Stimulated activated naive CD8-positive, alpha-beta T cell treated with anti-CD3 and anti-CD28 coated beads, Interleukin-15, Interleukin-2, amounts not matched to agents 100 U/mL and 50 U/mL, for 24 hours (primary cell): Measurements from ENCODE around the gene PYGO2.
A peak's percentile ranks its signal among the peaks of the same experiment; 100 is the strongest.
"Not testable (repeated sequence)": the region's sequence is repeated elsewhere in the genome, so short reads cannot be mapped to it uniquely, and the experiment has no call there.

Experiments
- ATAC-seq: fragments of 150-1000 bp; cut with Tn5 transposase; one replicate; pipeline ENCODE4 v1.10.0; 2021
- DNase-seq: peaks from one replicate; pipeline ENCODE4 v3.0.0; 2021

The PYGO2 gene

DNA sequence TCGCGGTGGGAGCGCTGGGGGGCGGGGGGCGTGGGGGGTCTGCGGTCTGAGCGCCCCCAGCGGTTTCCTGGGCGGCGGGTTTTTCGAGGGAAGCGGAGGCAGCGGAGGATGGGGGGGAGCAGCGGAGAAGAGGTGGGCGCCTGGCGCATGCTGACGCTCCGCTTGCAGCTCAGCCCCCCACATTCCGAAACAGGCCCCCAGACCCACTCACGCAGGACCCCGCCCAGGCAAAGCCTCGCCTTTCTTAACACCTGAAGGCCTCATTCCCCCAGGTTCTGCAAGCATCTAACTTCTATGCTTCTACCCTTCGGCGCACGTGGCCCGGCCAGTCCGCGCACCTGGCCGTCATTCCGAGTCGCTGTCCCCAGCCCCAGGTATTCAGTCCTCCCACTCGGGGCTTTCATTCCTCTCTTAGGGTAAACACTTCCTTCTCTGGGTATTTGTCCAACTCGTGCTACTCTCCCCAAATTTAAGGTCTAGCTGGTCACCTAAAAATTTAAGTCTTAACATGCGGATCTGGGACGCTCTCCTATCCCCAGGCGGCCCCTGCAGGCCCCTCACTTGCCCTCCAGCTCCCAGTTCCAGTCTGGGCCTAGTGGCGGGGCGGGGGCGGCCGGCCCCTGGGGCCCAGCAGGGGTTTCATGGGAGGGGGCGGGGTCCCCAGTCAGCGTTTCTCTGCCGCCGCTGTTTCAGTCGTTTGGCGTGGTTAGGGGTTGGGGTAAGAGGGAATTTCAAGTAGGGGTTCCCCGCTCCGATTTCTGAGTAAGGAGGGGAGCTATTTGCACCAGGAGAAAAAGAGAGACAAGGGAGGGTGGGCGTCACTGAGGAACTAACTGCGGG, 38.2 kb upstream of the PYGO2 start:
- ATAC-seq, result peak; percentile 6
- peak; percentile 81 for DNase-seq

DNA sequence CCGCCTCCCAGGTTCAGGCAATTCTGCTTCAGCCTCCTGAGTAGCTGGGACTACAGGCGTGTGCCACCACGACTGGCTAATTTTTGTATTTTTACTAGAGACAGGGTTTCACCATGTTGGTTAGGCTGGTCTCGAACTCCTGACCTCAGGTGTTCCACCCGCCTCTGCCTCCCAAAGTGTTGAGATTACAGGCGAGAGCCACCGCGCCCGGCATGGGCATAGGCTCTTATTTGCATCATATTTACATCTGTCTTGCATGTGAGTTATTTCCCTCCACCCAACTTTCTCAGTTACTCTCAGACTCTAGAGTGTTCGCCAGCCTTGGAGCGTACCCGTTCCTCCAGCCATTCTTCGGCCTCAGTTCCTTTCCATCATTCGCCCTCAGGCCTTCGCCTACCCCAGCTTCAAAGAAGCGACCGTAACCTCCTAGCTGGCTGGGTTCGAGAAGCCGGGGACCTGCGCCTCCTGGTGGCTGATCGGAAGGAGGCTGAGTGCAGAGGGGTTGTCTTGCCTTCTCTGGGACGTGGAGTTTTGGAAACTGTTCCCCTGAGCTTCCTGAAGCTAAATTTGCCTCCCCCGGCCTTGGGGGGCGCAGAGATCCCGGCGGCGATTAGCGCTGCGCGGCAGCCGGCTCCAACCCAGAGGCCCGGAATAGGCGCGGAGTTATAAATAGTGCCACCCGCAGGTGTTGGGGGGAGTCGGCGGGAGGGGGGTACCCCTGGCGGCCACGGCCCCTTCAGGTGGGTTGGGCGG, 37.4 kb upstream of the PYGO2 start:
- peak; percentile 87 for DNase-seq
- peak; percentile 31 for ATAC-seq

DNA sequence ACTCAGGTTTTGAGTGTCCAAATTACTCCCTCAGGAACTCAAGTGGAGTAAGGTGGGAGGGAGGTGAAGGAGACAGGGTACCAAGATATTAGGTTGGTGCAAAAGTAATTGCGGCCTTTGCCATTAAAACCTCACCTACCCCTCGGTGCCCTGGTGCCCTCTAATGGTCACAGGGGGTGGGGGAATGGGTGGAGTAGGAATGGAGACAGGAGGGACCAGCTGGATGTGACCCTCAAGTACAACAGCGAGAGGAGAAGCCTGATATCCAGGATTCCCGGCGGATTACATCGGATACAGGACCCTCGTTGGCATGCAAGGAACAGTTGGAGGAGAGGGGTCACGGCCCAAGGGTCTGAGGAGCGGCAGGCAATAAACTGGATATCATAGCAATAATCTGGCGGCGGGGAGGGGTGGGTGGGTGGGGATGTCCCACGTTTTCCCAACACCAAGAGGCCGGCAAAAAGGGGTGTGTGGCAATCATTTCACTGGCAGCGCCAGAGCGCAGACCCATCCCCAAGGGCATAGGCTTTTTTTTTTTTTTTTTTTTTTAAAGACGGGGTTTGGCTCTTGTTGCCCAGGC, 36.7 kb upstream of the PYGO2 start:
- ATAC-seq (no peak), DNase-seq (no peak)

DNA sequence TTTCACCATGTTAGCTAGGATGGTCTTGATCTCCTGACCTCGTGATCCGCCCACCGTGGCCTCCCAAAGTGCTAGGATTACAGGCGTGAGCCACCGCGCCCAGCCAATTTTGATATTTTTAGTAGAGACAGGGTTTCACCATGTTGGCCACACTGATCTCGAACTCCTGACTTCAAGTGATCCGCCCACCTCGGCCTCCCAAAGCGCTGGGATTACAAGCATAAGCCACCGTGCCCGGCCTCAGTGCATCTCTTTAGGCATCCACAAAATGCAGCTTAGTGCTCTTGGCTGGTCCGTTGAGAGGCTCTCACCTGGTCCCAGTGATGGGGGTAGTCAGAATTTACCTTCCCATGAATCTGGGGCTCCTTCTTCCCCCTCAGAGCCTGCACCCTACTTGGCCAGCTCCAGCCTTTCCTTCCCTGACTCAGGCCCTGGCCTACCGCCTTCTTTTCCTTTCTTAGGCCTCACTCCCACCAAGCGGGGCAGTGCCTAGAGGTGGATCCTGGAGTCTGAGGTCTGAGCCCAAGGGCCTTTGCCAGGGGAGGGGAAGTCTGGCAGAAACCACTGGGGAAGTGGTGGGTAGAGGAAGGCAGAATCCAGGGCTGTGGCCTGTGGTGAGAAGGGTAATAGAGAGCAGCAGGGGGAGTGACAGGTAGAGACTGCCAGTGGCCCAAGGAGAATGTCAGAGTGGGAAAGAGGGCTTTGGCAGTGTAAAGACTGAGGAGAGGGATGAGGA, 35.6 kb upstream of the PYGO2 start:
- no peak for DNase-seq
- ATAC-seq, result no peak

DNA sequence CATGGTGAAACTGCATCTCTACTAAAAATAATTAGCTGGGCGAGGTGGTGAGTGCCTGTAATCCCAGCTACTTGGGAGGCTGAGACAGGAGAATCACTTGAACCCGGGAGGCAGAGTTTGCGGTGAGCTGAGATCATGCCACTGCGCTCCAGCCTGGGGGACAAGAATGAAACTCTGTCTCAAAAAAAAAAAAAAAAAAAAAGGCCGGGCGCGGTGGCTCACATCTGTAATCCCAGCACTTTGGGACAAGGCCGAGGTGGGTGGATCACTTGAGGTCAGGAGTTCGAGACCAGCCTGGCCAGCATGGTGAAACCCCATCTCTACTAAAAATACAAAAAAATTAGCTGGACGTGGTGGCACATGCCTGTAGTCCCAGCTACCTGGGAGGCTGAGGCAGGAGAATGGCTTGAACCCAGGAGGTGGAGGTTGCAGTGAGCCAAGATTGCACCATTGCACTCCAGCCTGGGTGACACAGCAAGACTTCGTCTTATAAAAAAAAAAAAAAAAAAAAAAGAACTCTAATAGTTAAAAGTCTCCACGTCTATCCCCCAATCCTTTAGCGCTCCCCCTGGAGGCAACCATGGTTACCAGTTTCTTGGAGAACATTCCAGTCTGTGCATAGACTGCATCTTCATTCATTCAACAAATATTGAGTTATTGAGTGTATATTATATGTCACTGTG, 33.9 kb upstream of the PYGO2 start:
- DNase-seq, result peak; percentile 30
- not testable (repeated sequence) for ATAC-seq

DNA sequence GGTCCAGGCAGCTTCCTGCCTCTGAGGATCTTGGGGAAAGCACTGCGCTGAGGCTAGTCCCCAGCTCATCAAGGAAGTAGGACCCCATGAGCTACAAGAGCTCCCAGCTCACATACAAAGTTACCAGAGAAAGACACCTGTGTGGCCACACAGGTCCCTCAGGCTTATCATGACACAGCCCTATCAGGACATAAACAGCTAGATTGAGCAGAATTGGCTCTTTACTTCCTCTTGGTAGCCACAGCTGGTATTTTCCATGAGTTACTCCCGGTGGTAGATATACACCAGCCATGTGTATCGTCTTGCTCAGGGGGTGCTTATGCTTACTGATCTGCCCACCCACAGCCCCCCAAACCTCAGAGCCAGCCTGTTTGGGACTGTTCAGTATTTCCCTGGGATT, 33.0 kb upstream of the PYGO2 start:
- ATAC-seq (no peak), DNase-seq (no peak)

DNA sequence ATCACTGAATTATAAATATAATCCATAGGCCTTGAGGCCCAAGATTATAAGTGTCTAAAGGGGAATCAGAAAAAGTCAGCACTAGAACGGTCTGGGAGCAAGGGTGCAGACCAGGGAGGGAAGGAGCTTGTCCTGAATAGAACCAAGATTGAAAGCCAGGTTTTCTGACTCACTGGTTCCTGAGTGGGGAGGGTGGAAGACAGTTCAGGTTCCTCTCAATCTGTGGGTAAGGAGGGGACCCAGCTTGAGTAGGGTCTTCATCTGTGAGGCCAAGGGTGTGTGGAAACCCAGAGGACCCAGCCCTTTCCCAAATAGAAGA, 32.6 kb upstream of the PYGO2 start:
- no peak for DNase-seq
- no peak for ATAC-seq

DNA sequence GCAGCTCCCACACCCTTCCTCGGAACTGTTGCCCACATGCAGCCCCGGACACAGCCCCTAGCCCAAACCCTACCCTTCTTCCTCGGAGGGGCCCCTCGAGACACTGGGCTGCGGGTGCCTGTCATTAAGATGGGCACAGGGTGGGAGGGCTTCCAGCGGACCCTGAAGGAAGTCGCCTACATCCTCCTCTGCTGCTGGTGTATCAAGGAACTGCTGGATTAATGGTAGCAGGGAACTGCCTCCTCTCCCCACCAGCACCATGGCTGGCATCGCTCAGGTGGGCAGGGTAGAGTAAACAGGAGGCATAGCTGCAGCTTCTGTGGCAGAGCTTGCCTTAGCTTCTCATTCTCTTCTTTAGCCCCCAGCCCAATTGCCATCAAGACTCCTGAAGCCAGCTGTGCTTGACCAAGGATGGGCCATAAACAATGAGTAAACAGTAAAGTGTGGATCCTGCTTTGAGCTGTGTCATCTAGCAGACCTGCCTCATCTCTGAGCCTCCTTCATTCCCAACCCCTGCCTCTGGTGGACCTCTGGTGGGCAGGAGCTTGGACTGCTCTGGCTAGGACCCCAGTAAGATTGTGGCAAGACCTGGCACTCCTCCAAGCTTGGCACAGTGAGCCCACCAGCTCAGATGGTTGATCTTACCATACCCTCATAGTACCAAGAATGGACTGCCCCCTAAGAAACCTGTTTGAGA, 32.1 kb upstream of the PYGO2 start, which contains the start of gene LENEP:
Gene LENEP (plus strand): TSS at position 15 of the 697 bp plus-strand sequence. CDS start 22 bp downstream, at position 37.
- no peak for ATAC-seq
- no peak for DNase-seq

DNA sequence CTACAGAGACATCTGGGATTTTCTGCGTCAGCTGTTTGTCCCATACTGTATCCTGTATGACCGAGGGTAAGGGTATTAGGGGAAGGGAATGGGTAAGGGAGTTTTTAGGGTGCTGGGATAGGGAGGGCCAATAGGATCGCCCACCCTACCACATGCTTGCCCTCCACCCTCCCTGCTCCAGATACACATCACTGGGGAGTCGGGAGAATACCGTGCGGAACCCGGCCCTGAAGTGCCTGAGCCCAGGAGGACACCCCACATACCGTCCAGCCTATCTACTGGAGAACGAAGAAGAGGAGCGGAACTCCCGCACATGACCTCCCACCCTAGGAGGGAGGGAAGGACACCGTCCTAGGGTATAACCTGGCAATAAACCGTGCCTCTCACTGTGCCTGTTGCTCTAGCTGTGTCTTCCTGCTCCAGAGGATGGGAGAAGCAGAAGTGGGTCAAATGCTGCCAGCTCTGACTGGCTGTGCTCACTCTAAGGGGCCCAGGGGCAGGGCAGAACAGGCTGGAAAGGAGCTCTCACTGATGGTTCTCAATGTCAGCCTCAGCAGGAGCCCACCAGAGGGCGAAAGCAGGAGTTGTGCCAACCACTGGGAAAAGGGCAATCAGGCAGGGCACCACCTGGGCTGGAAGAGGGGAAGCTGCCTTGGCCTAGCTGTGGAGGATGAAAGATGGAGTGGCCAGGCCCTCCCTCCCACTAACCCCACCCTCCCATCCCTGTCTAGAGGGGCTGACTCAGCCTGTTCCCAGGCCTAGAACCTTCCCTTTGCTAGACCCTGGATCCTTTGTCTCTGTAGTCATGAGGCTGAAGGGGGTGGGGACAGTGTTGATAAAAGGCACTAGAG, 31.4 kb upstream of the PYGO2 start:
- no peak for DNase-seq
- ATAC-seq, result no peak

DNA sequence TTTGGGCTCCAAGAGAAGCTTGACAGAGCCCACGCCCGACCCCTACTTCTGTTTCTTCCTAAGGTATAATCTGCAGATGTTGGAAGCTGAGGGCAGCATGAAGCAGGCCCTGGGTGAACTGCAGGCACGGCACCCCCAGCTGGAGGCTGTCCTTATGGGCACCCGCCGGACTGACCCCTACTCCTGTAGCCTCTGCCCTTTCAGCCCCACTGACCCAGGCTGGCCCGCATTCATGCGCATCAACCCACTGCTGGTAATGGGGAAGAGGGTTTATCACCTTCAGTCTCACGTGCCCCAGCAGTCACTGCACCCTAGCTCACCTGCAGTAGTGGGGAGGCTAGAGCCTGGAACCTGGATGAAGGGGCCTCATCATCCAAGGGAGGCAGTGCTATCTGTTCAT, 28.7 kb upstream of the PYGO2 start:
- DNase-seq (no peak), ATAC-seq (no peak)

DNA sequence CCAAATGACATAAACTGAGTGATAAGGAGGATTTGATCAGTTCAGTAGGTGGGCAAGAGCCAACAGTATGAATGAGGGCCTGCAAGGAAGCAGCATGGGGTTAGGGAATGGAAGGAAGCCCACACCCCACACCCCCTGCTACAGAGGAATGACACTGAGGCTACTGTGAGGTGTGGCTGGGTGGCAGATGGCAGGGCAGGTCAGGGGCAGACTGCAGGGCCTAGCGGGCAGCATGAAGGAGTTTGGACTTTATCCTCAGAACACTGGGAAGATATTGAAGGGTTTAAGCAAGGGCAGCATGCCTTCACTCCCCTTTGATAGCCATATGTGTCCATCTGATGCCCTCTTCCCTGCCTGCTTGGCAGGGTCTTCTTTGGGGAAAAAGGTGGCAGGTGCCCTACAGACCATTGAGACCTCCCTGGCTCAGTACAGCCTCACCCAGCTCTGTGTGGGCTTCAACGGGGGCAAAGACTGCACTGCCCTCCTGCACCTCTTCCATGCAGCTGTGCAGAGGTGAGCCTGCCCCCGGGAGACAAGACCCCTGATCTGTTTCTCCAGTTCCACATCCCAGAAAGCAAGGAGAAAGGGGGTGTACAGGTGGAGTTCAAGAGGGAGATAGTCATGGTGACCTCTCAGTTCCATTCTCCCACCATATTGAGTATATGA, 27.7 kb upstream of the PYGO2 start:
- no peak for ATAC-seq
- no peak for DNase-seq

DNA sequence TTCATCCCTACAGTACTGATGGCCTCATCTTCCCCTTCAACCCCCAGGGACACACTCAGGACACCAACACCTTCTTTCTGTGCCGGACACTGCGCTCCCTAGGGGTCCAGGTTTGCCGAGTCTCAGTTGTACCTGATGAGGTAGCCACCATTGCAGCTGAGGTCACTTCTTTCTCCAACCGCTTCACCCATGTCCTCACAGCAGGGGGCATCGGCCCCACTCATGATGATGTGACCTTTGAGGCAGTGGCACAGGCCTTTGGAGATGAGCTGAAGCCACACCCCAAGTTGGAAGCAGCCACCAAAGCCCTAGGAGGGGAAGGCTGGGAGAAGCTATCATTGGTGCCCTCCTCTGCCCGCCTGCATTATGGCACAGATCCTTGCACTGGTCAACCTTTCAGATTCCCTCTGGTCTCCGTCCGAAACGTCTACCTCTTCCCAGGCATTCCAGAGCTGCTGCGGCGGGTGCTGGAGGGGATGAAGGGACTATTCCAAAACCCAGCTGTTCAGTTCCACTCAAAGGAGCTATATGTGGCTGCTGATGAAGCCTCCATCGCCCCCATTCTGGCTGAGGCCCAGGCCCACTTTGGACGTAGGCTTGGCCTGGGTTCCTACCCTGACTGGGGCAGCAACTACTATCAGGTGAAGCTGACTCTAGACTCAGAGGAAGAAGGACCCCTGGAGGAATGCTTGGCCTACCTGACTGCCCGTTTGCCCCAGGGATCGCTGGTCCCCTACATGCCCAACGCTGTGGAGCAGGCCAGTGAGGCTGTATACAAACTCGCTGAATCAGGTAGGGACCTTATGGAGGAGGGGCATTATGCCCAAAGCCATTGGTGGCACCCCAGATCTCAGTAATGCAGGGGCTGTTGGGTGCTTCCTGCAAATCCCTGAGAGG, 26.7 kb upstream of the PYGO2 start:
- ATAC-seq, result no peak
- DNase-seq, result no peak

DNA sequence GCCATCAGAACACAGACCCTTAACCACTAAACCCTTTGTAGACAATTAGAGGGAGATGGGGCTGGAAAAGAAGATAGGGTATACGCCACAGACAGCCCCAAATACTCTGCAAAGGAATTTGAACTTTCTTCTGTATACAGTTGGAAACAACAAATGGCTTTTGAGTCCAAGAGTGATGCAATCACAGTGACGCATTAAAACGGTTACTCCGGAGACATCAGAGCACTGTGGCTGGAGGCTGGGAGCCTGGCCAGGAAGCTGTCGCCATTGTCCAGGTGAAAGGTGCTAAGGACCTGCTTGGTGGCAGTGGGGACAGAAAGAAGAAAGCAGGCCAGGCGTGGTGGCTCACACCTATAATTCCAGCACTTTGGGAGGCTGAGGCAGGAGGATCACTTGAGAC, 25.7 kb upstream of the PYGO2 start:
- DNase-seq, result no peak
- ATAC-seq, result no peak

DNA sequence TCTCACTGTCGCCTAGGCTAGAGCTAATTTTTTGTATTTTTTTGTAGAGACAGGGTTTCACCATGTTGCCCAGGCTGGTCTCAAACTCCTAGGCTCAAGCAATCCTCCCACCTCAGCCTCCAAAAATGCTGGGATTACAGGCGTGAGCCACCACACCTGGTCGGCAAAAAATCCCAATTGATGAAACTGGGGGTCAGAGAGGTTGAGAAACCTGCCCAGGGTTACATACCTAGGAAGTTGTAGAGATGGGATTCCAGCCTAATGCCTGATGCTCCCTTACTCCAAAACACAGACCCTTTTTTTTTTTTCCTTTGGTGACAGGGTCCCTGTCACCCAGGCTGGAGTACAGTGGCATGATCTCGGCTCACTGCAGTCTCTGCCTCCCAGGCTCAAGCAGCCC, 25.2 kb upstream of the PYGO2 start:
- DNase-seq, ATAC-seq: not testable (repeated sequence)

DNA sequence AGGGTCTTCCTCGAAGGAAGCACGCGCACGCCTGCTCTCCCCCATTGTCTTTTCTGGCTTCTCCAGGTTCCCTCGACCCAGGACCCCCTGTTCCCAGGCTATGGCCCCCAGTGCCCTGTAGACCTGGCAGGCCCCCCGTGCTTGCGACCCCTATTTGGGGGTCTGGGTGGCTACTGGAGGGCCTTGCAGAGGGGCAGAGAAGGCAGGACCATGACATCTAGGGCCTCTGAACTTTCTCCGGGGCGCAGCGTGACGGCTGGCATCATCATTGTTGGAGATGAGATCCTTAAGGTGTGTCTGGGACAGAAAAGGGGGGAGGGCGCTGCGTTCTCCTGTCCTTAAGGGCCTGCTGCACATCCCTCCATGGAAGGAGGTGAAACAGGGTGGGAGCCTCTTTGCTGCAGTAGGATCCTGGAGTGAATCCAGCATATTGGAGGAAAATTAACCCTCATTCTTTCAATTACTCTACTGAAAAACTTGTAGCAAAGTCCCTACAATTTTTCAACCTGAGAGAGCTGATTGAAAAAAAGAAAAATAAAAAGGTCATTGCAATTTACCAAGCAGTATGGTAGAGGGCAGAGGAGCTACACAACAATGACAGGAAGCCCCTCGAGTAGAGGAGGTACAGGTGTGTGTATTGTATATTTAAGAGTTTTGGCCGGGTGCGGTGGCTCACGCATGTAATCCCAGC, 22.3 kb upstream of the PYGO2 start:
- no peak for DNase-seq
- ATAC-seq, result no peak

DNA sequence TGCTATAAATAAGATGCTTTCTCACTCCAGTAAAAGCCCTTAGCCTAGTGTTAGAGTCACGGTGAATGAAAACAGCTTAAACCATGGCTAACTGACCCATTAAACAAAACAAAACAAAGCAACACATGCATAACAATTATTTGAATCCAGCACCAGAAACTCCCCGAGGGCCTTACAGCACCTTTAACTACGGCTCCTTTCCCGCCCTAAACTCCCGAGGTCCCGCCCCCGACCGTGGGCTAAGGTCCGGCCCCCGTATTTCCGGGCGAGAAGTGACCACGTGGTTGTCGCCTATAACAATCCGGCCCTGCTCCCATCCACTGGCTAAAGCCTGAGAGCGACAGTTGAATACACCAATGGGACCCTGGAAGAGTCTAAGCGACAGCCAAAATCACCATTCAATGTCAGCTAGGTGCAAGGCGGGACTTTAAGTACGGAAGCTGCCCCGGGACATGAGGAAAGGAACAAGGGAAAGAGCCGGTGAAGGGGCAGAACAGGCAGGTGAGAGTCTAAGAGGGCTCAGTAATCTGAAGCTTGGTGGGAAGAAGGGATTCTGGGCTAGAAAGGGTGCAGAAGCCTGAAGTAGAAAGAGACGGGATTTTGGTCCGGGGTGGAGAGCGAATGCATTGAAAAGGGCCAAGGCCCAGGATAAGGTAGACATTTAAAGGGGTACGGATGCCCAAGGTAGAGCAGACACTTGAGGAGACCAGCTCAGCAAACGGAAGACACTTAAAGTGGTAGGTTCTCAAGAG, 21.5 kb upstream of the PYGO2 start, which contains the start of gene FLAD1:
Gene FLAD1 (plus strand): TSS at position 448 of the 752 bp plus-strand sequence. CDS start 351 bp downstream, outside the sequence.
- ATAC-seq, result peak; percentile 100
- DNase-seq, result peak; percentile 97

DNA sequence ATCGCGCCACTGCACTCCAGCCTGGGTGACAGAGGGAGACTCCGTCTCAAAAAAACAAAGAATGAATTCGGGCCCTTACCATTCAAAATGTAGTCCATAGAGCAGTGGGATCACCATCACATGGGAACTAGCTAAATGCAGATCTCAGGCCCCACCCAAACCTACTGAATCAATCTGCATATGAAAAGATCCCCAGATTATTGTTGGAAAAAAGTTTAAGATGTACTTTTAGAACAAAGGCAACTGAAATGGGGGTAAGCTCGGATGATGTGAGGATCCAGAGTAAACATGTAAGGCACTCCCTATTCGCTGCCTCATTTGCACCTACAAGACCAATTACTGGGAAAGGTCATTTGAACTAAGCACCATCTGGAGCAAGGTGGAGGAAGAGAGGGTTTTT, 20.8 kb upstream of the PYGO2 start:
- DNase-seq (no peak), ATAC-seq (no peak)
